Endothelial cell of umbilical vein (primary cell): ENCODE data around the gene C1orf216.

ENCODE experiments used
- CTCF ChIP-seq, 2 donors: IDR thresholded peaks; 1 replicate in 1 of 2; 2 replicates in 1 of 2; pipeline ENCODE4 v1.5.1; 2011; ENCODE audit warnings: low read length in 2 of 2, mild to moderate bottlenecking in 2 of 2, moderate library complexity in 2 of 2, control low read depth in 1 of 2, inconsistent platforms in 1 of 2, low read depth in 1 of 2; ENCODE audit not compliant: insufficient read depth in 1 of 2; ENCODE audit errors: extremely low read depth in 1 of 2
- EZH2 ChIP-seq: IDR thresholded peaks from 2 replicates; pipeline ENCODE4 v1.6.1; 2012; ENCODE audit warnings: borderline replicate concordance, low read depth, mild to moderate bottlenecking, moderate library complexity, low read length, inconsistent platforms; ENCODE audit not compliant: severe bottlenecking
- FOS ChIP-seq: IDR thresholded peaks from 2 replicates; pipeline ENCODE4 v1.6.1; 2011; ENCODE audit warnings: mild to moderate bottlenecking, low read length, moderate library complexity, borderline replicate concordance; ENCODE audit not compliant: insufficient read depth
- JUN ChIP-seq: IDR thresholded peaks from 2 replicates; pipeline ENCODE4 v1.6.1; 2011; ENCODE audit warnings: borderline replicate concordance, low read depth; ENCODE audit not compliant: insufficient read length, insufficient read depth
- MAX ChIP-seq: IDR thresholded peaks from 2 replicates; pipeline ENCODE4 v1.6.1; 2011; ENCODE audit not compliant: insufficient read depth, insufficient read length
- POLR2A ChIP-seq: IDR thresholded peaks from 2 replicates; pipeline ENCODE4 v1.6.1; 2012; ENCODE audit warnings: low read depth, mild to moderate bottlenecking, control low read depth, low read length
- POLR2AphosphoS5 ChIP-seq: IDR thresholded peaks from 2 replicates; pipeline ENCODE4 v1.6.1; 2012; ENCODE audit warnings: low read depth, mild to moderate bottlenecking, control low read depth, low read length, moderate library complexity; ENCODE audit not compliant: insufficient read depth

- TF ChIP-seq MAX (no peak), CTCF (IDR thresholded peaks at IDR 0.05; ENCODE audit: extremely low read depth in 1 of 2, insufficient read depth in 1 of 2, low read depth in 1 of 2, low read length in 2 of 2) (no peak), FOS (no peak), POLR2AphosphoS5 (no peak), EZH2 (no peak), POLR2A (no peak), JUN (no peak)
These were observed 10.2 kb downstream of the C1orf216 start for GRCh38 chr1:35708441-35708921.
